ENCODE measurements around the gene PRR16. TPM values are rescaled to one million over a fixed set of nuclear protein-coding genes. Genes with fewer than 3 reads are reported as not detected.

The PRR16 gene
- total RNA-seq, 1 donor from 2014 or later: 28.7 TPM

- H3K9me3 ChIP-seq: no peaks in the 10 kb centered on the region
- H3K36me3 ChIP-seq: no peaks in the 10 kb centered on the region
- intact Hi-C loops (cut with DNase I): loop anchor here (5.0 kb wide), 1 partner anchor 60 kb away; no protein-coding TSS in a partner anchor
- TF ChIP-seq, protein P1, sequence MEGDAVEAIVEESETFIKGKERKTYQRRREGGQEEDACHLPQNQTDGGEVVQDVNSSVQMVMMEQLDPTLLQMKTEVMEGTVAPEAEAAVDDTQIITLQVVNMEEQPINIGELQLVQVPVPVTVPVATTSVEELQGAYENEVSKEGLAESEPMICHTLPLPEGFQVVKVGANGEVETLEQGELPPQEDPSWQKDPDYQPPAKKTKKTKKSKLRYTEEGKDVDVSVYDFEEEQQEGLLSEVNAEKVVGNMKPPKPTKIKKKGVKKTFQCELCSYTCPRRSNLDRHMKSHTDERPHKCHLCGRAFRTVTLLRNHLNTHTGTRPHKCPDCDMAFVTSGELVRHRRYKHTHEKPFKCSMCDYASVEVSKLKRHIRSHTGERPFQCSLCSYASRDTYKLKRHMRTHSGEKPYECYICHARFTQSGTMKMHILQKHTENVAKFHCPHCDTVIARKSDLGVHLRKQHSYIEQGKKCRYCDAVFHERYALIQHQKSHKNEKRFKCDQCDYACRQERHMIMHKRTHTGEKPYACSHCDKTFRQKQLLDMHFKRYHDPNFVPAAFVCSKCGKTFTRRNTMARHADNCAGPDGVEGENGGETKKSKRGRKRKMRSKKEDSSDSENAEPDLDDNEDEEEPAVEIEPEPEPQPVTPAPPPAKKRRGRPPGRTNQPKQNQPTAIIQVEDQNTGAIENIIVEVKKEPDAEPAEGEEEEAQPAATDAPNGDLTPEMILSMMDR (IDR thresholded peaks at IDR 0.05): no peak
- H3K4me3 ChIP-seq: no peak overlapping the region
- DNase-seq (ENCODE audit: low spot score in 2 of 2): no peak
- no peak overlapping the region for H3K27ac ChIP-seq
- peaks cover 4 to 10% of the 10 kb centered on the region in 2 donors for H3K4me1 ChIP-seq
- H3K27me3 ChIP-seq: no peaks in the 10 kb centered on the region
These were observed 16.3 kb upstream of the PRR16 start for GRCh38 chr5:120447706-120448239.

GRCh38 chr5:120449501-120449900 is 14.6 kb upstream of the PRR16 start:
- intact Hi-C loops (cut with DNase I): loop anchor here (5.0 kb wide), 1 partner anchor 62 kb away; no protein-coding TSS in a partner anchor
- no peaks in the 10 kb centered on the region for H3K36me3 ChIP-seq
- TF ChIP-seq, protein P1 (IDR thresholded peaks at IDR 0.05): no peak
- no peak overlapping the region for H3K27ac ChIP-seq
- no peaks in the 10 kb centered on the region for H3K9me3 ChIP-seq
- no peaks in the 10 kb centered on the region for H3K27me3 ChIP-seq
- no peak for DNase-seq (ENCODE audit: low spot score in 2 of 2)
- no peak overlapping the region for H3K4me3 ChIP-seq
- peaks cover 4 to 15% of the 10 kb centered on the region in 2 donors for H3K4me1 ChIP-seq

GRCh38 chr5:120450910-120451309 is 13.2 kb upstream of the PRR16 start:
- H3K36me3 ChIP-seq: no peaks in the 10 kb centered on the region
- no peak overlapping the region for H3K27ac ChIP-seq
- intact Hi-C loops (cut with DNase I): no loop called here
- no peaks in the 10 kb centered on the region for H3K9me3 ChIP-seq
- H3K4me1 ChIP-seq: peaks cover 3 to 16% of the 10 kb centered on the region in 2 donors
- H3K4me3 ChIP-seq: no peak overlapping the region
- TF ChIP-seq, protein P1 (IDR thresholded peaks at IDR 0.05): no peak
- DNase-seq (ENCODE audit: low spot score in 2 of 2): no peak
- no peaks in the 10 kb centered on the region for H3K27me3 ChIP-seq

DNA sequence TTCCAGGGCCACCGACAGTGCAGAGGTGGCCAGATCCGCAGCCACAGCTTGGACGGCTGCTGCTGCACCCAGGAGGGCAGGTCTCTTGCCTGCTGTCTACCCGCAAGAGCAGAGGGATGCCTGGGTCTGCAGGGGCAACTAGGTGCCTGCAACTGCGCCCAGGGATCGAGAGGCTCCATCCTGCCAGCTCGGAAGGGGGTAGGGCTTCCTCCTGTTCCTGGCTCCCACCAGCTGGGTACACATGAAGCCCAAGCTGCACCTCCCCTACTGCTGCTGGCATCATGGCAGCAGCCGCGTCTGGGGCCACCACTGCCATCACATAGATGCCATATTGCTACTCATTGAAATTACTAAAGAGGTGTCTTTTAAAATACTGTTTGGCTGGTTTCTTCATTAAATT is 12.7 kb upstream of the PRR16 start:
- H3K4me1 ChIP-seq: peaks cover 3 to 16% of the 10 kb centered on the region in 2 donors
- H3K4me3 ChIP-seq: no peak overlapping the region
- no peaks in the 10 kb centered on the region for H3K36me3 ChIP-seq
- DNase-seq (ENCODE audit: low spot score in 2 of 2): no peak
- no peak overlapping the region for H3K27ac ChIP-seq
- TF ChIP-seq, protein P1 (IDR thresholded peaks at IDR 0.05): no peak
- intact Hi-C loops (cut with DNase I): no loop called here
- H3K27me3 ChIP-seq: no peaks in the 10 kb centered on the region
- H3K9me3 ChIP-seq: no peaks in the 10 kb centered on the region

- intact Hi-C loops (cut with DNase I): no loop called here
- no peaks in the 10 kb centered on the region for H3K9me3 ChIP-seq
- no peaks in the 10 kb centered on the region for H3K27me3 ChIP-seq
- peaks cover 3 to 12% of the 10 kb centered on the region in 2 donors for H3K4me1 ChIP-seq
- TF ChIP-seq, protein P1 (IDR thresholded peaks at IDR 0.05): no peak
- no peak overlapping the region for H3K4me3 ChIP-seq
- DNase-seq (ENCODE audit: low spot score in 2 of 2): no peak
- H3K36me3 ChIP-seq: no peaks in the 10 kb centered on the region
- H3K27ac ChIP-seq: no peak overlapping the region
These were observed 11.6 kb upstream of the PRR16 start for GRCh38 chr5:120452471-120452870.

Measured in ascending aorta (tissue), 2 donors.